Activated CD4-positive, alpha-beta T cell treated with anti-CD3 and anti-CD28 coated beads, Interleukin-2, amount 50 U/mL, for 4 hours (primary cell): Measurements from ENCODE around the gene B4GALNT4.

Experiments used
- DNase-seq, 2 experiments: peaks; one replicate each; pipeline ENCODE4 v3.0.0-alpha.2; 2020

The B4GALNT4 gene

GRCh38 chr11:425301-425700, 56.0 kb downstream of the B4GALNT4 start:
- no peak for DNase-seq

GRCh38 chr11:426851-427250, 57.6 kb downstream of the B4GALNT4 start:
- DNase-seq: no peak

- DNase-seq: no peak
These were observed 59.0 kb downstream of the B4GALNT4 start for GRCh38 chr11:428295-428694.

- no peak for DNase-seq
These were observed 60.1 kb downstream of the B4GALNT4 start for GRCh38 chr11:429391-429790.

- DNase-seq: no peak
These were observed 60.7 kb downstream of the B4GALNT4 start for GRCh38 chr11:429931-430456.
